Naive thymus-derived CD4-positive, alpha-beta T cell (primary cell): ENCODE results near the gene PTK7. TPM values are rescaled to one million over a fixed set of nuclear protein-coding genes. Genes with fewer than 3 reads are reported as not detected.

ENCODE experiments used
- ATAC-seq: fragments of 150-1000 bp; cut with Tn5 transposase; 2 replicates; pipeline ENCODE4 v1.10.0; 2021; ENCODE audit warnings: mild to moderate bottlenecking, moderate library complexity
- CTCF ChIA-PET: fragments of 350-600 bp; sonication (Branson Sonifier 250); formaldehyde crosslinking; loops from one replicate; lab custom pipeline; 2021; ENCODE audit warnings: antibody characterized with exemption; lab: Charles Lee
- POLR2A ChIA-PET: fragments of 350-600 bp; sonication (Branson Sonifier 250); formaldehyde crosslinking; loops from one replicate; lab custom pipeline; 2021; ENCODE audit warnings: antibody characterized with exemption, inconsistent platforms; lab: Charles Lee
- DNase-seq, 9 donors: peaks; one replicate each; pipeline versions ENCODE4 v3.0.0 to v3.0.0-alpha.2; 2020 to 2022; ENCODE audit warnings: mixed read lengths in 1 of 9
- H3K27ac ChIP-seq: one replicate; pipeline ENCODE4 v1.7.0; 2013; ENCODE audit warnings: mild to moderate bottlenecking, low read depth, low read length, moderate library complexity
- H3K27me3 ChIP-seq, 2 donors: one replicate each; pipeline ENCODE4 v1.7.0; 2013; ENCODE audit warnings: low read length in 2 of 2, mild to moderate bottlenecking in 2 of 2, moderate library complexity in 2 of 2; ENCODE audit not compliant: control insufficient read depth in 2 of 2, insufficient read depth in 2 of 2
- H3K36me3 ChIP-seq, 3 experiments: 1 replicate in 2 of 3; 2 replicates in 1 of 3; pipeline ENCODE4 v1.7.0; 2013; ENCODE audit warnings: low read length in 3 of 3, mild to moderate bottlenecking in 3 of 3, moderate library complexity in 1 of 3; ENCODE audit not compliant: insufficient read depth in 3 of 3, control insufficient read depth in 2 of 3
- H3K4me1 ChIP-seq, 2 donors: one replicate each; pipeline ENCODE4 v1.7.0; 2013; ENCODE audit warnings: low read length in 2 of 2, mild to moderate bottlenecking in 2 of 2, moderate library complexity in 1 of 2; ENCODE audit not compliant: control insufficient read depth in 2 of 2, insufficient read depth in 2 of 2
- H3K4me3 ChIP-seq: 2 replicates; pipeline ENCODE4 v1.7.0; 2013; ENCODE audit warnings: mild to moderate bottlenecking, low read length
- H3K9me3 ChIP-seq, 3 experiments: 1 replicate in 2 of 3; 2 replicates in 1 of 3; pipeline ENCODE4 v1.7.0; 2013; ENCODE audit warnings: low read length in 3 of 3; ENCODE audit not compliant: control insufficient read depth in 2 of 3
- H3K27ac Mint-ChIP-seq, 9 donors: one replicate each; pipeline ENCODE4 v1.8.0; 2020 to 2022; ENCODE audit warnings: mixed read lengths in 9 of 9, mild to moderate bottlenecking in 8 of 9, moderate library complexity in 5 of 9, inconsistent platforms in 2 of 9
- H3K27me3 Mint-ChIP-seq, 5 donors: one replicate each; pipeline ENCODE4 v1.8.0; 2021 to 2022; ENCODE audit warnings: mixed read lengths in 5 of 5, mild to moderate bottlenecking in 1 of 5
- H3K36me3 Mint-ChIP-seq, 5 donors: one replicate each; pipeline ENCODE4 v1.8.0; 2020 to 2022; ENCODE audit warnings: mixed read lengths in 5 of 5, mild to moderate bottlenecking in 3 of 5, inconsistent platforms in 1 of 5
- H3K4me1 Mint-ChIP-seq, 7 donors: one replicate each; pipeline ENCODE4 v1.8.0; 2020 to 2022; ENCODE audit warnings: mixed read lengths in 7 of 7, mild to moderate bottlenecking in 3 of 7, inconsistent platforms in 1 of 7
- H3K4me3 Mint-ChIP-seq, 10 donors: one replicate each; pipeline ENCODE4 v1.8.0; 2020 to 2022; ENCODE audit warnings: mild to moderate bottlenecking in 10 of 10, mixed read lengths in 10 of 10, moderate library complexity in 6 of 10, inconsistent platforms in 2 of 10
- H3K9me3 Mint-ChIP-seq, 11 donors: one replicate each; pipeline ENCODE4 v1.8.0; 2020 to 2022; ENCODE audit warnings: mixed read lengths in 11 of 11, mild to moderate bottlenecking in 4 of 11, inconsistent platforms in 1 of 11, moderate library complexity in 1 of 11
- intact Hi-C, 2 donors: fragments of 100-400 bp; cut with micrococcal nuclease; formaldehyde crosslinking; loops; one replicate each; pipeline ENCODE4 v1.15.1; 2023
- polyA plus RNA-seq, 2 donors: library from polyadenylated mRNA; unstranded; fragments of 300-500 nt; fragmentation: Illumina TruSeq; gene quantifications; one replicate each; pipeline ENCODE4 v1.2.3, GENCODE V29; 2021
- total RNA-seq, 6 experiments: library from RNA in 5 of 6; stranded (reverse) in 5 of 6; gene quantifications; 1 replicate in 5 of 6; 2 replicates in 1 of 6; pipeline ENCODE4 v1.2.3 and lab custom pipeline; 2021 to 2026

Gene PTK7
- total and polyA plus RNA-seq, 7 experiments from 2014 or later = 0.31 to 3.5 (median 1.2) TPM

- peak overlapping the region in 5 of 9 donors; percentile 30 to 86 (median 51) for H3K27ac Mint-ChIP-seq
- peak overlapping the region; percentile 0 for H3K4me3 ChIP-seq
- no peak overlapping the region for H3K27ac ChIP-seq
Observed at GRCh38 chr6:43143235-43144128, 67.4 kb downstream of the PTK7 start.

GRCh38 chr6:43144879-43145278 is 68.8 kb downstream of the PTK7 start:
- H3K4me1 Mint-ChIP-seq = peaks cover 5 to 21% (median 16%) of the 10 kb centered on the region in 7 donors
- ATAC-seq (no peak), DNase-seq (no peak)
- no peak overlapping the region for H3K4me3 ChIP-seq
- H3K27ac ChIP-seq = no peak overlapping the region
- no peaks in the 10 kb centered on the region for H3K36me3 Mint-ChIP-seq
- no peak overlapping the region for H3K27ac Mint-ChIP-seq
- H3K36me3 ChIP-seq = no peaks in the 10 kb centered on the region
- no peaks in the 10 kb centered on the region for H3K27me3 ChIP-seq
- H3K9me3 ChIP-seq = no peaks in the 10 kb centered on the region
- no peaks in the 10 kb centered on the region for H3K9me3 Mint-ChIP-seq
- POLR2A ChIA-PET = interaction anchor here (0.9 to 1.4 kb wide), 3 partner anchors 85 to 555 kb away, joined by 3 to 4 read pairs (median 4); partner anchors contain the start of genes KLC4 and MRPL2
- intact Hi-C loops = no loop called here
- peaks cover 11 to 21% of the 10 kb centered on the region in 2 donors for H3K4me1 ChIP-seq
- H3K4me3 Mint-ChIP-seq = no peak overlapping the region
- CTCF ChIA-PET = interaction anchor here (0.6 to 1.5 kb wide), 4 partner anchors 124 to 483 kb away, joined by 3 to 11 read pairs (median 5); partner anchors contain the start of gene RRP36
- H3K27me3 Mint-ChIP-seq = no peaks in the 10 kb centered on the region

More at GRCh38 chr6:43143235-43144128, 67.4 kb downstream of the PTK7 start:
- CTCF ChIA-PET = interaction anchor here (0.5 to 2.6 kb wide), 34 partner anchors 9 to 863 kb away, joined by 3 to 29 read pairs (median 3); partner anchors contain the start of genes CNPY3, CUL7, PEX6 and RPL7L1
- Histone ChIP-seq H3K4me1 (peaks cover 11 to 21% of the 10 kb centered on the region in 2 donors), H3K9me3 (no peaks in the 10 kb centered on the region), H3K36me3 (no peaks in the 10 kb centered on the region), H3K27me3 (no peaks in the 10 kb centered on the region)
- POLR2A ChIA-PET = interaction anchor here (0.5 to 1.9 kb wide), 9 partner anchors 27 to 486 kb away, joined by 3 to 8 read pairs (median 3); partner anchors contain the start of genes CNPY3, KLC4, MRPL2 and PEX6
- Mint-ChIP-seq H3K36me3 (no peaks in the 10 kb centered on the region), H3K9me3 (no peaks in the 10 kb centered on the region), H3K4me3 (peak overlapping the region in 8 of 10 donors; percentile 25 to 63 (median 38)), H3K27me3 (no peaks in the 10 kb centered on the region), H3K4me1 (peaks cover 5 to 21% (median 16%) of the 10 kb centered on the region in 7 donors)
- DNase-seq = peak; percentile 62 to 85 (median 76)
- intact Hi-C loops = loop anchor here (1.0 to 2.0 kb wide), 8 partner anchors 28 to 483 kb away; partner anchors contain the start of genes PPP2R5D (in 1 of the 2) and SRF (in 1 of the 2)
- ATAC-seq = peak; percentile 95

DNA sequence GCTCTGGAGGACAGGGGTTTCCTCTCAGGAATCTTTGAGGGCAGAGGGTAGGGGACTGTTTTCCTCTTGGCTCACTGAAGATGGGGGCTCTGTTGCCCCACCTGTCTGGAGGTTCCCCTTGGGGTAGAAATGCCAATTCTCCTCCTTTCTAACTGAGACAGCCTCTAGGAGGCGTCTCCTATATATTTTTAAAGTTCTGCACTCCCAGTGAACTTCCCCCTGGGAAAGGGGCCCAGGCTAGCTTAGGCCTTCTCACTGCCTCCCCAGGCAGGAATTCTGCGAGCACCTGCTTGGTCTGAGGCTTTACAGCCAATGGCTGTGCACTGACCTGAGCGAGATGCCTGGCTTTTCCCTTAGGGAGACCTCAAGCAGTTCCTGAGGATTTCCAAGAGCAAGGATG is 70.1 kb downstream of the PTK7 start:
- CTCF ChIA-PET = interaction anchor here (0.5 to 1.5 kb wide), 3 partner anchors 125 to 492 kb away, joined by 3 read pairs; partner anchors contain the start of gene RRP36
- POLR2A ChIA-PET = interaction anchor here (1.0 kb wide), 1 partner anchor 217 kb away, joined by 3 read pairs; the partner anchor contains the start of gene CNPY3

DNA sequence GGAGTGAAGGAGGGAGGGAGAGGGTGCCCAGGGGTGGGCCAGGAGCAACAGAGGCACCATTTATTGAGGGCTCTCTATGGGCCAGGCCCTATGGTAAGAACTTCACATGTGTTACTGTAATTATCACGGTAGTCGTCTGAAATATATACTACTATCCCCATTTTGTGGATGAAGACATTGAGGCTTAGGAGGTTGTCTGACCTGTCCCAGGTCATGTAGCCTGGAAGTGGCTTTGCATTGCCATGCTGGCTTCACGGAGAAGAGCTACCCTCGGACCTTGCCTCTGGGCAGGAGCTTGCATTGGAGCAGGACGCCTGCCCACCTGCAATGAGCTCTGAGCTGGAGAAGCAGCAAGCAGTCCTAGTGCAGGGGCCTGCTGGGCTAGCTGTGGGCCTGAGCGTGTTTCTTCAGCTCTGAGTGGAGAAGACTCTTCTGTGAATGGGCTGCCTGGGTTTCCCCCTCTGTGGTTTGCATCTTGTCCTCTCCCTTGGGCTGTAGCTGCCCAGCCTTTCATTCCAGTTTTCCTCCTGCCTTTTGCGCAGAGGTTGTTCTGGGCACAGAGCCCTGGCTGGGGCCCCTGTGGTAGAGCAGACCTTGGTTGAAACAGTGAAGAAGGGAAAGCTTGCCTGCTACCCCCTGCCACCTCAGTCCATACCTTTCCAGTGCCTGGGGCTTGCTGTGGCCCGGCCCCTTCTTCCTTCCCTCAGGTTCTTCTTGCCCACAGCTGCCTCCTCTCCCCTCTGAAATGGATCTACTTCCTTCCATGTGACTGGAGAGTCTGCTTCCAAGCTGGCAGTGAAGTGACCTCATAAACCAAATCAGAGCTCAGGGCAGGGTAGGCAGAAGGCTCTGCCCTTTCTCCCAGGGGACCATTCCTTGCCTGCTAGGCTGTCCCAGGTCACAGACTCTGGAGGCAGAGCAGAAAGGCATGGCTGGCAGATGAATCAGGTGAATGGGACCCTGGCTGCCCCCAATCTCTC is 70.9 kb downstream of the PTK7 start:
- Mint-ChIP-seq H3K27me3 (no peaks in the 10 kb centered on the region), H3K4me3 (no peak overlapping the region), H3K36me3 (no peaks in the 10 kb centered on the region), H3K27ac (no peak overlapping the region), H3K9me3 (no peaks in the 10 kb centered on the region), H3K4me1 (peaks cover 0 to 21% (median 15%) of the 10 kb centered on the region in 7 donors)
- ChIA-PET POLR2A (interaction anchor here (1.0 kb wide), 1 partner anchor 218 kb away, joined by 3 read pairs; the partner anchor contains the start of gene CNPY3), CTCF (interaction anchor here (0.5 to 0.6 kb wide), 2 partner anchors 172 to 386 kb away, joined by 3 read pairs; no protein-coding TSS in a partner anchor)
- Histone ChIP-seq H3K36me3 (no peaks in the 10 kb centered on the region), H3K27ac (no peak overlapping the region), H3K4me1 (peaks cover 11 to 19% of the 10 kb centered on the region in 2 donors), H3K4me3 (no peak overlapping the region), H3K9me3 (no peaks in the 10 kb centered on the region), H3K27me3 (no peaks in the 10 kb centered on the region)
- no peak for ATAC-seq
- DNase-seq = no peak
- intact Hi-C loops = no loop called here

More for the DNA sequence above, 70.1 kb downstream of the PTK7 start:
- H3K4me1 ChIP-seq = peaks cover 11 to 21% of the 10 kb centered on the region in 2 donors
- H3K9me3 ChIP-seq = no peaks in the 10 kb centered on the region
- Mint-ChIP-seq H3K36me3 (no peaks in the 10 kb centered on the region), H3K4me3 (no peak overlapping the region), H3K4me1 (peaks cover 1 to 22% (median 16%) of the 10 kb centered on the region in 7 donors), H3K27ac (no peak overlapping the region), H3K9me3 (no peaks in the 10 kb centered on the region), H3K27me3 (no peaks in the 10 kb centered on the region)
- no peaks in the 10 kb centered on the region for H3K36me3 ChIP-seq
- intact Hi-C loops = no loop called here
- no peaks in the 10 kb centered on the region for H3K27me3 ChIP-seq
- DNase-seq (no peak), ATAC-seq (no peak)
- H3K27ac ChIP-seq = no peak overlapping the region
- no peak overlapping the region for H3K4me3 ChIP-seq

DNA sequence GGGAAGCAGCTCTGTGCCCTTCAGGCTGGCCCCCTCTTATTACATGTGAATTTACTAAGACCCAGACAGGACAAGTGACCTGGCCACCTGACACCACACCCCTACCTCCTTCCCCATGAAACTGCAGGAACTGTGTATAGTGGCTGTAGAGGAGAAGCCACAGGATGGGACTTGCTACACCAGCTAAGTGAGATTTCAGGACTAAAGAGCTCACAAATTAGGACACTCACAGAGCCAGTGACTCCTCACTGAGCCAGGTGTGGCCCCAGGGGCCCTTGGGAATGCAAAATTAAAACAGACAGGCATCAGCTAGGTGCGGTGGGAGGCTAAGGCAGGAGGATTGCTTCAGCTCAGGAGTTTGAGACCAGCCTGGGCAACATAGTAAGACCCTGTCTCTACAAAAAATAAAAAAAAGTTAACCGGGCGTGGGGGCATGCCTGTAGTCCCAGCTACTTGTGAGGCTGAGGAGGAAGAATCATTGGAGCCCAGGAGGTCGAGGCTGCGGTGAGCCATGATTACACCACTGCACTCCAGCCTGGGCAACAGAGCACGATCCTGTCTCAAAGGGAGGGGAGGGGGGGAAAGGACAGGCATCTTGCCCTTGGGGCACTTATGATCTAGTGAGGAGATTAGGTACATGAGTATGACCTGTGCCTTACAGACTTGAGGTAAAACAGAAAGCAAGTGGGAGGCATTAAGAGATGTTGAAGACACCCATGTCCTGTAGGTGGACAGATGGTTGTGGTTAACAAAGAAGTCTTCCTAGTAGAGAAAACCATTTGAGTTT is 71.8 kb downstream of the PTK7 start:
- no peak for DNase-seq
- Mint-ChIP-seq H3K27me3 (no peaks in the 10 kb centered on the region), H3K4me3 (no peak overlapping the region), H3K9me3 (no peaks in the 10 kb centered on the region), H3K4me1 (peaks cover 0 to 14% (median 8%) of the 10 kb centered on the region in 7 donors), H3K36me3 (no peaks in the 10 kb centered on the region), H3K27ac (no peak overlapping the region)
- no peak for ATAC-seq
- no peak overlapping the region for H3K27ac ChIP-seq
- intact Hi-C loops = no loop called here
- ChIA-PET POLR2A (no interaction called here), CTCF (no interaction called here)
- no peaks in the 10 kb centered on the region for H3K27me3 ChIP-seq
- peaks cover 7 to 10% of the 10 kb centered on the region in 2 donors for H3K4me1 ChIP-seq
- no peak overlapping the region for H3K4me3 ChIP-seq
- no peaks in the 10 kb centered on the region for H3K9me3 ChIP-seq
- H3K36me3 ChIP-seq = no peaks in the 10 kb centered on the region
